Stomach (tissue), 4 donors: ENCODE results near the gene AMMECR1L.

Experiments
- POLR2AphosphoS5 ChIP-seq, 3 donors: sonication (generic); formaldehyde crosslinking; IDR thresholded peaks; one replicate each; pipeline ENCODE4 v1.6.1; 2016; ENCODE audit warnings: antibody characterized with exemption in 3 of 3
- TF ChIP-seq, protein P1 (sequence below), 7 experiments: fragments of 450-650 bp in 4 of 7; fragments of 200-600 bp in 3 of 7; sonication (generic) in 3 of 7; IDR thresholded peaks; one replicate each; pipeline ENCODE4 v1.5.1; 2016 to 2019; ENCODE audit warnings: antibody characterized with exemption in 7 of 7, control low read depth in 2 of 7, mild to moderate bottlenecking in 1 of 7

DNA sequence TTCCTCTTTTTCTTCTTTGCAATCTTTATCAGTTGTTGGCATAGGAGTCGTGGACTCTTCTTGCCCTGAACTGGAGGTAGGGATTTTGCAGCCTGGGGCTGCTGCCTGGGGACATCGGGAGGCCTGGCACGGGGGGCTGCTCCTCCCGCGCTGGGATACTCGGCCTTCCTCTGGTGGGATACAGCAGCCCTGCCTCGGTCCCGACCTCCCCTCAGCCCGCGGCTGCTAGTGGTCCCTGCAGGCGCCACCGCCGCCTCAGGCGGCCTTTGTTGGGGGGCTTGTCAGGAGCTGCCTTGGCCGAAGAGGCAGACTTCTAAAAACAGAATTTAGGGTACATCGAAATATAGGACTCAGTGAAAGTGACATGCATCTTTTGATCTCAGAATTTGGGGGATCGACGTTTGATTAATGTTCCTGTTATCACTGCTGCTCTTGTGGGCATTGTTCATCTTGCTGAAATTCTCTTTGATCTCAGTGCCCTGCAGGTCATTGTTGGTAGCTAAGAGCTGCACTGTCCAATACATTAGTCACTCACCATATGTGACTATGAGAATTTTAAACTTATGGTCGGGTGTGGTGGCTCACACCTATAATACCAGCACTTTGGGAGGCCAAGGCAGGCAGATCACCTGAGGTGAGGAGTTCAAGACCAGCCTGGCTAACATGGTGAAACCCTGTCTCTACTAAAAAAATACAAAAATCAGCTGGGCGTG, 44.1 kb downstream of the AMMECR1L start:
- TF ChIP-seq, protein P1, sequence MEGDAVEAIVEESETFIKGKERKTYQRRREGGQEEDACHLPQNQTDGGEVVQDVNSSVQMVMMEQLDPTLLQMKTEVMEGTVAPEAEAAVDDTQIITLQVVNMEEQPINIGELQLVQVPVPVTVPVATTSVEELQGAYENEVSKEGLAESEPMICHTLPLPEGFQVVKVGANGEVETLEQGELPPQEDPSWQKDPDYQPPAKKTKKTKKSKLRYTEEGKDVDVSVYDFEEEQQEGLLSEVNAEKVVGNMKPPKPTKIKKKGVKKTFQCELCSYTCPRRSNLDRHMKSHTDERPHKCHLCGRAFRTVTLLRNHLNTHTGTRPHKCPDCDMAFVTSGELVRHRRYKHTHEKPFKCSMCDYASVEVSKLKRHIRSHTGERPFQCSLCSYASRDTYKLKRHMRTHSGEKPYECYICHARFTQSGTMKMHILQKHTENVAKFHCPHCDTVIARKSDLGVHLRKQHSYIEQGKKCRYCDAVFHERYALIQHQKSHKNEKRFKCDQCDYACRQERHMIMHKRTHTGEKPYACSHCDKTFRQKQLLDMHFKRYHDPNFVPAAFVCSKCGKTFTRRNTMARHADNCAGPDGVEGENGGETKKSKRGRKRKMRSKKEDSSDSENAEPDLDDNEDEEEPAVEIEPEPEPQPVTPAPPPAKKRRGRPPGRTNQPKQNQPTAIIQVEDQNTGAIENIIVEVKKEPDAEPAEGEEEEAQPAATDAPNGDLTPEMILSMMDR (IDR thresholded peaks at IDR 0.05): no peak
- no peak for TF ChIP-seq POLR2AphosphoS5 (IDR thresholded peaks at IDR 0.05)
